Fibroblast of peridontal ligament (primary cell): ENCODE data around the gene CACNA1H.

Experiments used
- DNase-seq: peaks from one replicate; pipeline ENCODE4 v3.0.0-alpha.2; 2010; ENCODE audit errors: extremely low read depth

CACNA1H gene

GRCh38 chr16:1211451-1212268, 58.8 kb downstream of the CACNA1H start:
- no peak for DNase-seq

GRCh38 chr16:1212616-1213194, 59.8 kb downstream of the CACNA1H start:
- no peak for DNase-seq

GRCh38 chr16:1213231-1213630, 60.3 kb downstream of the CACNA1H start:
- DNase-seq = no peak

- DNase-seq = no peak
These were observed 61.0 kb downstream of the CACNA1H start for GRCh38 chr16:1213796-1214372.

GRCh38 chr16:1214719-1215118, 61.8 kb downstream of the CACNA1H start:
- DNase-seq = no peak

- DNase-seq = no peak
These were observed 62.8 kb downstream of the CACNA1H start for GRCh38 chr16:1215574-1216295.

- DNase-seq = no peak
These were observed 63.4 kb downstream of the CACNA1H start for GRCh38 chr16:1216296-1216619.

GRCh38 chr16:1216681-1217400, 63.9 kb downstream of the CACNA1H start:
- DNase-seq = no peak

- DNase-seq = no peak
These were observed 64.6 kb downstream of the CACNA1H start for GRCh38 chr16:1217526-1217925.

- DNase-seq = no peak
These were observed 65.4 kb downstream of the CACNA1H start for GRCh38 chr16:1218061-1218929.

- no peak for DNase-seq
These were observed 66.2 kb downstream of the CACNA1H start for GRCh38 chr16:1218930-1219611.

- no peak for DNase-seq
These were observed 67.3 kb downstream of the CACNA1H start for GRCh38 chr16:1220098-1220728.

GRCh38 chr16:1220841-1221627, 68.1 kb downstream of the CACNA1H start:
- DNase-seq = no peak

- DNase-seq = no peak
These were observed 69.0 kb downstream of the CACNA1H start for GRCh38 chr16:1221628-1222552.

- no peak for DNase-seq
These were observed 69.8 kb downstream of the CACNA1H start for GRCh38 chr16:1222553-1223354.

- DNase-seq = no peak
These were observed 70.7 kb downstream of the CACNA1H start for GRCh38 chr16:1223355-1224214.
